ENCODE measurements around the gene NRF1. TPM values are rescaled to one million over a fixed set of nuclear protein-coding genes. Genes with fewer than 3 reads are reported as not detected.
A peak's percentile ranks its signal among the peaks of the same experiment; 100 is the strongest.

Gene NRF1
- total RNA-seq, 1 experiment from 2014 or later: 23.2 TPM

- peaks cover 14% of the 10 kb centered on the region for H4K20me1 ChIP-seq (ENCODE audit: insufficient read depth)
- intact Hi-C loops (cut with micrococcal nuclease; ENCODE audit: unreplicated experiment): no loop called here
- H3F3A ChIP-seq (ENCODE audit: insufficient read depth, low read depth): no peaks in the 10 kb centered on the region
- H2AFZ ChIP-seq: no peak overlapping the region
- peaks cover 14% of the 10 kb centered on the region for H3K79me2 ChIP-seq (ENCODE audit: low read depth)
- no peaks in the 10 kb centered on the region for H3K9me3 ChIP-seq (ENCODE audit: insufficient read depth, low read depth)
- no peak overlapping the region for H3K27ac ChIP-seq
- H3K4me3 ChIP-seq: no peak overlapping the region
- no peaks in the 10 kb centered on the region for H3K9me2 ChIP-seq (ENCODE audit: insufficient read depth)
- no TSS peak for BruUV-seq (replicated peaks)
- H3K36me3 ChIP-seq (ENCODE audit: low read depth): no peaks in the 10 kb centered on the region
- POLR2A ChIA-PET (ENCODE audit: unreplicated experiment): no interaction called here
- TF ChIP-seq EZH2 (IDR thresholded peaks at IDR 0.05; ENCODE audit: low read depth): no peak
- TF ChIP-seq, protein P1, sequence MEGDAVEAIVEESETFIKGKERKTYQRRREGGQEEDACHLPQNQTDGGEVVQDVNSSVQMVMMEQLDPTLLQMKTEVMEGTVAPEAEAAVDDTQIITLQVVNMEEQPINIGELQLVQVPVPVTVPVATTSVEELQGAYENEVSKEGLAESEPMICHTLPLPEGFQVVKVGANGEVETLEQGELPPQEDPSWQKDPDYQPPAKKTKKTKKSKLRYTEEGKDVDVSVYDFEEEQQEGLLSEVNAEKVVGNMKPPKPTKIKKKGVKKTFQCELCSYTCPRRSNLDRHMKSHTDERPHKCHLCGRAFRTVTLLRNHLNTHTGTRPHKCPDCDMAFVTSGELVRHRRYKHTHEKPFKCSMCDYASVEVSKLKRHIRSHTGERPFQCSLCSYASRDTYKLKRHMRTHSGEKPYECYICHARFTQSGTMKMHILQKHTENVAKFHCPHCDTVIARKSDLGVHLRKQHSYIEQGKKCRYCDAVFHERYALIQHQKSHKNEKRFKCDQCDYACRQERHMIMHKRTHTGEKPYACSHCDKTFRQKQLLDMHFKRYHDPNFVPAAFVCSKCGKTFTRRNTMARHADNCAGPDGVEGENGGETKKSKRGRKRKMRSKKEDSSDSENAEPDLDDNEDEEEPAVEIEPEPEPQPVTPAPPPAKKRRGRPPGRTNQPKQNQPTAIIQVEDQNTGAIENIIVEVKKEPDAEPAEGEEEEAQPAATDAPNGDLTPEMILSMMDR (conservative IDR thresholded peaks at IDR 0.05): no peak
- peaks cover 12% of the 10 kb centered on the region for H3K4me1 ChIP-seq (replicated peaks; ENCODE audit: insufficient read depth)
- no peak for DNase-seq
- no peaks in the 10 kb centered on the region for H3K27me3 ChIP-seq (ENCODE audit: insufficient read depth, low read depth)
- no peak overlapping the region for H3K4me2 ChIP-seq
- CTCF ChIA-PET: no interaction called here
Measured at GRCh38 chr7:129773328-129773731, 161.8 kb downstream of the NRF1 start.

DNA sequence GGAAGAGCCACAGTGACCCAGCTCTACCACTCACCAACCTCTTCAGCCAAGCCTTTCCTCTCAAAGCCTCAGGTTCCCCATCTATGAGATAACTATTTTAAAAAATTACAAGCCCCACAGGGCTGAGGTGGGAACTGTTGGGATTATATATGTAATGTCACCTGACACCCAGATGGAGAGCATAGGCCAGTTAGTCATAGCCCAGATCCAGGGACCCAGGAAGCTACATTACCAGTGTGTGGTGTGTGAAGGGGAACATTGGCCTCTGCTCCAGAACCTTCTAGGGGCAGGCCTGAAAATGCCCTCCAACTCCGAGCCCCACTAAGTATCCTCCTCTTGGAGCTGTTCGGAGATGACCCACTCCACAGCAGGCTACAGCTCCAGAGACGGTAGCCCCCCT, 162.4 kb downstream of the NRF1 start:
- H3F3A ChIP-seq (ENCODE audit: insufficient read depth, low read depth): no peaks in the 10 kb centered on the region
- H3K27me3 ChIP-seq (ENCODE audit: insufficient read depth, low read depth): no peaks in the 10 kb centered on the region
- H3K4me2 ChIP-seq: no peak overlapping the region
- TF ChIP-seq, protein P1 (conservative IDR thresholded peaks at IDR 0.05): no peak
- TF ChIP-seq EZH2 (IDR thresholded peaks at IDR 0.05; ENCODE audit: low read depth): no peak
- no TSS peak for BruUV-seq (replicated peaks)
- CTCF ChIA-PET: no interaction called here
- H3K27ac ChIP-seq: no peak overlapping the region
- POLR2A ChIA-PET (ENCODE audit: unreplicated experiment): interaction anchor here (0.6 kb wide), 1 partner anchor 894 kb away, joined by 3 read pairs; the partner anchor contains the start of gene COPG2
- no peaks in the 10 kb centered on the region for H3K9me2 ChIP-seq (ENCODE audit: insufficient read depth)
- intact Hi-C loops (cut with micrococcal nuclease; ENCODE audit: unreplicated experiment): no loop called here
- no peaks in the 10 kb centered on the region for H3K36me3 ChIP-seq (ENCODE audit: low read depth)
- no peak overlapping the region for H3K4me3 ChIP-seq
- H4K20me1 ChIP-seq (ENCODE audit: insufficient read depth): peaks cover 15% of the 10 kb centered on the region
- H3K79me2 ChIP-seq (ENCODE audit: low read depth): peaks cover 20% of the 10 kb centered on the region
- H2AFZ ChIP-seq: no peak overlapping the region
- no peaks in the 10 kb centered on the region for H3K9me3 ChIP-seq (ENCODE audit: insufficient read depth, low read depth)
- DNase-seq: peak in 1 of 2 experiments; percentile 35
- H3K4me1 ChIP-seq (replicated peaks; ENCODE audit: insufficient read depth): peaks cover 17% of the 10 kb centered on the region

DNA sequence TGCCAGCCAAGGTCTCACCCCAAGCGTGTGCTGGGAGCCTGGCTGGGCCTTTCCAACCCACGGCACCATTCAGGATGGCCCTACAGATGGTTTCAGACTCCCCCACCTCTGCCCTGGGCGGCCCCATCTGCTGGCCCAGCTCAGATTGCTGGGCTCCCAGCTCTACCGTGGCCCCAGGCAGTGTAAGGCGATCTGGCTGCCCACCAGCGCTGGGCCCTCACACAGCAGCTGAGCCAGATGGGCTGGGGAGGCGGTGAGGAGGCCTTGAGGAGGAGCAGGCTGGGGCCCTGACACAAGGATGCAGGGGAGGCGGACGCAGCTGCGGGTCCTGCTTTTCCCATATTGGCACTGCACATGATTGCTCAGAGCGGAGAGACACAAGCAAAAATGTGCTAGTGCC, 162.8 kb downstream of the NRF1 start:
- intact Hi-C loops (cut with micrococcal nuclease; ENCODE audit: unreplicated experiment): no loop called here
- Histone ChIP-seq H2AFZ (no peak overlapping the region), H3K79me2 (ENCODE audit: low read depth) (peaks cover 20% of the 10 kb centered on the region), H3F3A (ENCODE audit: insufficient read depth, low read depth) (no peaks in the 10 kb centered on the region), H3K36me3 (ENCODE audit: low read depth) (no peaks in the 10 kb centered on the region), H3K9me2 (ENCODE audit: insufficient read depth) (no peaks in the 10 kb centered on the region), H3K27ac (no peak overlapping the region), H4K20me1 (ENCODE audit: insufficient read depth) (peaks cover 15% of the 10 kb centered on the region), H3K4me3 (no peak overlapping the region), H3K4me1 (replicated peaks; ENCODE audit: insufficient read depth) (peaks cover 17% of the 10 kb centered on the region), H3K27me3 (ENCODE audit: insufficient read depth, low read depth) (no peaks in the 10 kb centered on the region), H3K9me3 (ENCODE audit: insufficient read depth, low read depth) (no peaks in the 10 kb centered on the region), H3K4me2 (no peak overlapping the region)
- ChIA-PET CTCF (no interaction called here), POLR2A (ENCODE audit: unreplicated experiment) (interaction anchor here (0.6 kb wide), 1 partner anchor 894 kb away, joined by 3 read pairs; the partner anchor contains the start of gene COPG2)
- no peak for DNase-seq
- no TSS peak for BruUV-seq (replicated peaks)
- TF ChIP-seq, protein P1 (conservative IDR thresholded peaks at IDR 0.05): no peak
- TF ChIP-seq EZH2 (IDR thresholded peaks at IDR 0.05; ENCODE audit: low read depth): no peak

Measured in PC-9 (cell line).